ENCODE measurements around the gene PCNP. TPM values are rescaled to one million over a fixed set of nuclear protein-coding genes. Genes with fewer than 3 reads are reported as not detected.

The PCNP gene, protein sequence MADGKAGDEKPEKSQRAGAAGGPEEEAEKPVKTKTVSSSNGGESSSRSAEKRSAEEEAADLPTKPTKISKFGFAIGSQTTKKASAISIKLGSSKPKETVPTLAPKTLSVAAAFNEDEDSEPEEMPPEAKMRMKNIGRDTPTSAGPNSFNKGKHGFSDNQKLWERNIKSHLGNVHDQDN
- 100 to 1,000 TPM; 192 to 214 TPM for total RNA-seq
- polyA plus RNA-seq (2013, experiment 1 of 2) = 178 TPM
- 151 TPM for polyA plus RNA-seq (2013, experiment 2 of 2)
- long read RNA-seq, experiment 1, transcript PCNP-202 (5 exons, 2,165 nt) = minor isoform, 12 of 97 reads
- long read RNA-seq, experiment 1, transcript PCNP-201 (5 exons, 2,342 nt) = major isoform, 22 of 97 reads
- long read RNA-seq, experiment 1, partial matches to known transcripts = 10 of 97 reads
- long read RNA-seq, experiment 1, other reads (novel, unspliced or antisense) = 48 of 97 reads
- long read RNA-seq, experiment 2, transcript PCNP-201 (5 exons, 2,342 nt) = major isoform, 251 of 547 reads
- long read RNA-seq, experiment 2, transcript PCNP-202 (5 exons, 2,165 nt) = minor isoform, 156 of 547 reads
- long read RNA-seq, experiment 2, transcript PCNP-207 (5 exons, 786 nt) = minor isoform, 40 of 547 reads
- long read RNA-seq, experiment 2, transcript PCNP-204 (4 exons, 2,028 nt) = minor isoform, 15 of 547 reads
- long read RNA-seq, experiment 2, partial matches to known transcripts = 15 of 547 reads
- long read RNA-seq, experiment 2, other reads (novel, unspliced or antisense) = 65 of 547 reads
- long read RNA-seq, experiment 3, transcript PCNP-204 (4 exons, 2,028 nt) = minor isoform, 20 of 738 reads
- long read RNA-seq, experiment 3, transcript PCNP-207 (5 exons, 786 nt) = minor isoform, 15 of 738 reads
- long read RNA-seq, experiment 3, transcript PCNP-202 (5 exons, 2,165 nt) = minor isoform, 123 of 738 reads
- long read RNA-seq, experiment 3, transcript PCNP-201 (5 exons, 2,342 nt) = major isoform, 487 of 738 reads
- long read RNA-seq, experiment 3, partial matches to known transcripts = 8 of 738 reads
- long read RNA-seq, experiment 3, other reads (novel, unspliced or antisense) = 83 of 738 reads
- long read RNA-seq, experiment 4, transcript PCNP-204 (4 exons, 2,028 nt) = minor isoform, 11 of 357 reads
- long read RNA-seq, experiment 4, transcript PCNP-201 (5 exons, 2,342 nt) = major isoform, 112 of 357 reads
- long read RNA-seq, experiment 4, transcript PCNP-202 (5 exons, 2,165 nt) = minor isoform, 73 of 357 reads
- long read RNA-seq, experiment 4, transcript PCNP-207 (5 exons, 786 nt) = minor isoform, 10 of 357 reads
- long read RNA-seq, experiment 4, partial matches to known transcripts = 4 of 357 reads
- long read RNA-seq, experiment 4, other reads (novel, unspliced or antisense) = 147 of 357 reads

DNA sequence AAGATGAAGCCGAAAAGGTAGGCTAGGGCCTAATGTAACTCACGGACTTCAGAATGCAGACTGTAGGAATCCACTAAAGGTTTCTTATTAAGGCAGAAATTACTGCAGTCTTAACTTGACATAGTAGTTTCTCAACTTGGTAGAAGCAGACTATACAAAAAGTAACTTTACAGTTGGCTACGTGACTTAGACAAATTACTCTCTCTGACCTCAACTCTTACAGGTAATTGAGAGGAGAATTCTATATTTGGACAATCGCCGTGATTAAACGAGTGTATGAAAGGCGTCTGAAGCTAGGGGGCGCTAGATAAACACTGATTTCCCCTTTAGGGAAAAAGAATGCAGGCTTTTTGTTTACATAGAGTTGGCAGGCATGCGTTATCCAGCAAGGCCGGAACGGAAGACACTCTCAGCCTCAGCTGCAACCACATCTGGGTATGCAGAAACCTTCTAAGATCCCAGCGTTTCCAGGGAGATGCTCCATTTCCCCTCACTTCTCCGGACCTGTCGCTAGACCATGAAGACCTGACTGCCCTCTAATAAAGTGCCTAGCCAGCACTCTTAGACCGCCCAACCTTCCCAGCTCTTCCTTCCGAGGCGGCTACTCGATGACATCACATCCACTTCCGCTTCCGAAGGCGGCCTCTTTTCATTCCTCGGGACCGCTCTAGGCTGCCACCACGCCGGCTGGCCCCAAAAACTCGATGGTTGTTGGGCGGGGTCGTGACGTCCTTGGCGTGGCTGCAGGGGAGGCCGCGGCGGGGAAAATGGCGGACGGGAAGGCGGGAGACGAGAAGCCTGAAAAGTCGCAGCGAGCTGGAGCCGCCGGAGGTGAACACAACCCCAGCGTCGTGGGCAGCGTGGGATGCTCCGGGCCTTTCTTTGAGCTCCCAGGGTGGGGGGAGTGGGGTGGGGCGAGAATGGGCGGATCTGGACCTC lies at the start of gene PCNP:
Gene PCNP (plus strand): TSS at position 732 of the 939 bp plus-strand sequence. CDS start 36 bp downstream, at position 768.
- peaks cover 9% of the 10 kb centered on the region for H3K4me1 Mint-ChIP-seq

DNA sequence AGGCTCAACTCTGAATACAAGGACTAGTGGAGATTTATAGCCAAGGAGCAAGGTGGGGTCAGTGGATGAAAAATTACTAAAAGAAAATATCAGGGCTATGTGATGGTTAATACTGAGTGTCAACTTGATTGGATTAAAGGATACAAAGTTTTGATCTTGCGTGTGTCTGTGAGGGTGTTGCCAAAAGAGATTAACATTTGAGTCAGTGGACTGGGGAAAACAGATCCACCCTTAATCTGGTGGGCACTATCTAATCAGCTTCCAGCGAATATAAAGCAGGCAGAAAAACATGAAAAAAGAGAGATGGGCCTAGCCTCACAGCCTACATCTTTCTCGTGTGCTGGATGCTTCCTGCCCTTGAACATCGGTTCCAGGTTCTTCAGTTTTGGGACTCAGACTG lies 46.5 kb upstream of the PCNP start:
- Mint-ChIP-seq H3K27me3 (ENCODE audit: insufficient read depth) (no peaks in the 10 kb centered on the region), H3K36me3 (ENCODE audit: low read depth) (no peaks in the 10 kb centered on the region), H3K4me3 (no peak overlapping the region), H3K9me3 (peaks cover 36% of the 10 kb centered on the region), H3K4me1 (peaks cover 11% of the 10 kb centered on the region), H3K27ac (no peak overlapping the region)
- no peaks in the 10 kb centered on the region for H3K4me1 ChIP-seq (ENCODE audit: control insufficient read depth, insufficient read depth, low read length)
- no peaks in the 10 kb centered on the region for H3K27me3 ChIP-seq (ENCODE audit: control insufficient read depth, insufficient read depth, low read length, poor library complexity, severe bottlenecking)
- WGBS, 2 experiments (ENCODE audit: insufficient coverage in 1 of 2, insufficient read length in 1 of 2) = 89 to 92% methylated on average over 2 to 4 of the region's 4 CpGs
- TF ChIP-seq, protein P1, sequence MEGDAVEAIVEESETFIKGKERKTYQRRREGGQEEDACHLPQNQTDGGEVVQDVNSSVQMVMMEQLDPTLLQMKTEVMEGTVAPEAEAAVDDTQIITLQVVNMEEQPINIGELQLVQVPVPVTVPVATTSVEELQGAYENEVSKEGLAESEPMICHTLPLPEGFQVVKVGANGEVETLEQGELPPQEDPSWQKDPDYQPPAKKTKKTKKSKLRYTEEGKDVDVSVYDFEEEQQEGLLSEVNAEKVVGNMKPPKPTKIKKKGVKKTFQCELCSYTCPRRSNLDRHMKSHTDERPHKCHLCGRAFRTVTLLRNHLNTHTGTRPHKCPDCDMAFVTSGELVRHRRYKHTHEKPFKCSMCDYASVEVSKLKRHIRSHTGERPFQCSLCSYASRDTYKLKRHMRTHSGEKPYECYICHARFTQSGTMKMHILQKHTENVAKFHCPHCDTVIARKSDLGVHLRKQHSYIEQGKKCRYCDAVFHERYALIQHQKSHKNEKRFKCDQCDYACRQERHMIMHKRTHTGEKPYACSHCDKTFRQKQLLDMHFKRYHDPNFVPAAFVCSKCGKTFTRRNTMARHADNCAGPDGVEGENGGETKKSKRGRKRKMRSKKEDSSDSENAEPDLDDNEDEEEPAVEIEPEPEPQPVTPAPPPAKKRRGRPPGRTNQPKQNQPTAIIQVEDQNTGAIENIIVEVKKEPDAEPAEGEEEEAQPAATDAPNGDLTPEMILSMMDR (conservative IDR thresholded peaks at IDR 0.05) = no peak
- no peak overlapping the region for H3K4me3 ChIP-seq (ENCODE audit: low read length)
- no peak overlapping the region for H3K9ac ChIP-seq (ENCODE audit: extremely low read depth, low read length, poor library complexity, severe bottlenecking)
- no peak overlapping the region for H3K27ac ChIP-seq (ENCODE audit: low read depth, low read length)
- no peak for DNase-seq
- H3K9me3 ChIP-seq (ENCODE audit: control insufficient read depth, low read length) = peaks cover 39% of the 10 kb centered on the region
- no peaks in the 10 kb centered on the region for H3K36me3 ChIP-seq (ENCODE audit: control insufficient read depth, insufficient read depth, low read length)

More for the DNA sequence above, at the start of gene PCNP:
- Histone ChIP-seq H3K9ac (ENCODE audit: extremely low read depth, low read length, poor library complexity, severe bottlenecking) (peak within 1 kb of the TSS; percentile 97), H3K9me3 (ENCODE audit: control insufficient read depth, low read length) (no peaks in the 10 kb centered on the region), H3K4me3 (ENCODE audit: low read length) (peak within 1 kb of the TSS; percentile 98), H3K27ac (ENCODE audit: low read depth, low read length) (peak within 1 kb of the TSS; percentile 97), H3K36me3 (ENCODE audit: control insufficient read depth, insufficient read depth, low read length) (peaks cover 15% of the 10 kb centered on the region), H3K4me1 (ENCODE audit: control insufficient read depth, insufficient read depth, low read length) (no peaks in the 10 kb centered on the region), H3K27me3 (ENCODE audit: control insufficient read depth, insufficient read depth, low read length, poor library complexity, severe bottlenecking) (no peaks in the 10 kb centered on the region)
- Mint-ChIP-seq H3K27me3 (ENCODE audit: insufficient read depth) (no peaks in the 10 kb centered on the region), H3K36me3 (ENCODE audit: low read depth) (peaks cover 14% of the 10 kb centered on the region), H3K4me3 (peak within 1 kb of the TSS; percentile 93), H3K27ac (peak within 1 kb of the TSS; percentile 100), H3K9me3 (no peaks in the 10 kb centered on the region)
- 2 to 6% methylated on average over 21 to 47 of the region's 47 CpGs for WGBS, 2 experiments (ENCODE audit: insufficient coverage in 1 of 2, insufficient read length in 1 of 2)
- DNase-seq = peak; percentile 99
- TF ChIP-seq, protein P1 (conservative IDR thresholded peaks at IDR 0.05) = peak; percentile 96
